Vagina (tissue), 2 donors: Measurements from ENCODE around the gene ACTN4.

ENCODE experiments used
- POLR2A ChIP-seq, 2 donors: fragments of 450-650 bp; IDR thresholded peaks; one replicate each; pipeline ENCODE4 v1.6.1; 2017; ENCODE audit warnings: antibody characterized with exemption in 2 of 2, mild to moderate bottlenecking in 2 of 2, moderate library complexity in 2 of 2
- POLR2AphosphoS5 ChIP-seq, 2 donors: sonication (generic); formaldehyde crosslinking; IDR thresholded peaks; one replicate each; pipeline ENCODE4 v1.9.0; 2017; ENCODE audit warnings: antibody characterized with exemption in 2 of 2, mild to moderate bottlenecking in 2 of 2, low read depth in 1 of 2; ENCODE audit not compliant: insufficient read depth in 1 of 2
- TF ChIP-seq, protein P1 (sequence below), 3 experiments: fragments of 450-650 bp in 2 of 3; fragments of 200-600 bp in 1 of 3; sonication (generic) in 1 of 3; IDR thresholded peaks; one replicate each; pipeline ENCODE4 v1.5.1; 2017 to 2019; ENCODE audit warnings: antibody characterized with exemption in 3 of 3, mild to moderate bottlenecking in 2 of 3, moderate library complexity in 2 of 3

DNA sequence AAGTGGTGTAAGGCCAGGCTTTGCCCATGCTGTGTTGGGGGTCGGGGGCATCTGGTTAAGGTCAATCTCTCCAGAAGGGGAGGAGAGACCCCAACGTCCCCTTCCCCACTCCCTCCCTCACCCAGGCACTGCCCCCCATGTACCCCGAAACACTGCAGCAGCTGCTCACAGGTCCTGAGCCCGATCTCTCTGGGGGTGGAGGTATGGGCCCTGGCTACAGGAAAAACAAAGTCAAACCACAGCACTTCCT is 86.7 kb downstream of the ACTN4 start:
- TF ChIP-seq, protein P1, sequence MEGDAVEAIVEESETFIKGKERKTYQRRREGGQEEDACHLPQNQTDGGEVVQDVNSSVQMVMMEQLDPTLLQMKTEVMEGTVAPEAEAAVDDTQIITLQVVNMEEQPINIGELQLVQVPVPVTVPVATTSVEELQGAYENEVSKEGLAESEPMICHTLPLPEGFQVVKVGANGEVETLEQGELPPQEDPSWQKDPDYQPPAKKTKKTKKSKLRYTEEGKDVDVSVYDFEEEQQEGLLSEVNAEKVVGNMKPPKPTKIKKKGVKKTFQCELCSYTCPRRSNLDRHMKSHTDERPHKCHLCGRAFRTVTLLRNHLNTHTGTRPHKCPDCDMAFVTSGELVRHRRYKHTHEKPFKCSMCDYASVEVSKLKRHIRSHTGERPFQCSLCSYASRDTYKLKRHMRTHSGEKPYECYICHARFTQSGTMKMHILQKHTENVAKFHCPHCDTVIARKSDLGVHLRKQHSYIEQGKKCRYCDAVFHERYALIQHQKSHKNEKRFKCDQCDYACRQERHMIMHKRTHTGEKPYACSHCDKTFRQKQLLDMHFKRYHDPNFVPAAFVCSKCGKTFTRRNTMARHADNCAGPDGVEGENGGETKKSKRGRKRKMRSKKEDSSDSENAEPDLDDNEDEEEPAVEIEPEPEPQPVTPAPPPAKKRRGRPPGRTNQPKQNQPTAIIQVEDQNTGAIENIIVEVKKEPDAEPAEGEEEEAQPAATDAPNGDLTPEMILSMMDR (IDR thresholded peaks at IDR 0.05) = no peak
- TF ChIP-seq POLR2AphosphoS5 (IDR thresholded peaks at IDR 0.05; ENCODE audit: insufficient read depth in 1 of 2, low read depth in 1 of 2) (no peak), POLR2A (IDR thresholded peaks at IDR 0.05) (no peak)
